OCI-LY7 (cell line): Measurements from ENCODE around the gene UBE4A. TPM values are rescaled to one million over a fixed set of nuclear protein-coding genes. Genes with fewer than 3 reads are reported as not detected.
A peak's percentile ranks its signal among the peaks of the same experiment; 100 is the strongest.

Experiments
- BruUV-seq: library from RNA; stranded (reverse); fragments of 400-500 nt; replicated peaks from 2 replicates; lab custom pipeline; 2021; lab: Mats Ljungman, UMichigan
- CTCF ChIA-PET: fragments of 300-600 bp; sonication (Branson Sonifier 250); formaldehyde crosslinking; loops from one replicate; lab custom pipeline; 2022; ENCODE audit warnings: antibody characterized with exemption; ENCODE audit not compliant: unreplicated experiment; lab: Charles Lee
- POLR2A ChIA-PET: fragments of 300-600 bp; sonication (Branson Sonifier 250); formaldehyde crosslinking; loops from one replicate; lab custom pipeline; 2022; ENCODE audit warnings: antibody characterized with exemption; lab: Charles Lee
- DNase-seq: peaks from one replicate; pipeline ENCODE4 v3.0.0-alpha.2; 2015; ENCODE audit warnings: low spot score
- H2AFZ ChIP-seq: fragments of 200-600 bp; sonication (generic), shearing (Covaris generic); 2 replicates; pipeline ENCODE4 v1.6.1; 2014; ENCODE audit warnings: mild to moderate bottlenecking, antibody characterized with exemption, low read length, moderate library complexity
- H3K27ac ChIP-seq: fragments of 200-600 bp; sonication (generic); 2 replicates; pipeline ENCODE4 v1.5.1; 2014; ENCODE audit warnings: mixed run types, low read depth, mild to moderate bottlenecking, moderate library complexity, low read length, inconsistent platforms; ENCODE audit not compliant: poor library complexity, severe bottlenecking
- H3K36me3 ChIP-seq: fragments of 200-600 bp; sonication (generic); 2 replicates; pipeline ENCODE4 v1.6.1; 2014; ENCODE audit warnings: mild to moderate bottlenecking, antibody characterized with exemption, low read length, moderate library complexity, mixed read lengths; ENCODE audit not compliant: insufficient read depth
- H3K4me1 ChIP-seq: fragments of 200-600 bp; sonication (generic); 2 replicates; pipeline ENCODE4 v1.5.1; 2014; ENCODE audit warnings: mild to moderate bottlenecking, low read length; ENCODE audit not compliant: insufficient read depth, poor library complexity, severe bottlenecking
- H3K4me2 ChIP-seq: fragments of 200-600 bp; sonication (generic); 2 replicates; pipeline ENCODE4 v1.6.1; 2014; ENCODE audit warnings: mild to moderate bottlenecking, low read length
- H3K4me3 ChIP-seq: fragments of 200-600 bp; sonication (generic); 2 replicates; pipeline ENCODE4 v1.5.1; 2014; ENCODE audit warnings: mild to moderate bottlenecking, low read depth, low read length; ENCODE audit not compliant: poor library complexity, severe bottlenecking
- H3K79me2 ChIP-seq: fragments of 200-600 bp; sonication (generic); 2 replicates; pipeline ENCODE4 v1.6.1; 2016; ENCODE audit warnings: low read depth, mild to moderate bottlenecking, low read length, moderate library complexity, mixed read lengths; ENCODE audit not compliant: insufficient read depth
- H3K9me2 ChIP-seq: fragments of 200-600 bp; sonication (generic); 2 replicates; pipeline ENCODE4 v1.6.1; 2016; ENCODE audit warnings: mild to moderate bottlenecking, low read length, mixed read lengths; ENCODE audit not compliant: insufficient read depth
- H3K9me3 ChIP-seq: fragments of 200-600 bp; sonication (generic); 2 replicates; pipeline ENCODE4 v1.6.1; 2014; ENCODE audit warnings: mild to moderate bottlenecking, mixed run types, low read length, mixed read lengths
- H4K20me1 ChIP-seq: fragments of 200-600 bp; sonication (generic); 2 replicates; pipeline ENCODE4 v1.6.1; 2014; ENCODE audit warnings: mild to moderate bottlenecking, antibody characterized with exemption, low read length, moderate library complexity, mixed read lengths; ENCODE audit not compliant: insufficient read depth
- CTCF ChIP-seq: fragments of 200-600 bp; sonication (generic); conservative IDR thresholded peaks from 2 replicates; pipeline ENCODE4 v1.5.1; 2014; ENCODE audit warnings: mild to moderate bottlenecking, antibody characterized with exemption, low read length, moderate library complexity, mixed read lengths
- EZH2phosphoT487 ChIP-seq: fragments of 200-600 bp; sonication (generic); IDR thresholded peaks from 2 replicates; pipeline ENCODE4 v1.6.1; 2018; ENCODE audit warnings: low read depth, borderline replicate concordance, mild to moderate bottlenecking, mixed run types, antibody characterized with exemption, low read length, moderate library complexity, mixed read lengths
- intact Hi-C: fragments of 100-400 bp; cut with micrococcal nuclease; formaldehyde crosslinking; loops from one replicate; pipeline ENCODE4 v1.10.0; 2022; ENCODE audit not compliant: unreplicated experiment
- total RNA-seq, 2 experiments: library from RNA; depleted of rRNA in 1 of 2; stranded (reverse); fragments of >200 nt in 1 of 2; shearing (Covaris generic) in 1 of 2; gene quantifications; 2 replicates each; pipeline ENCODE4 v1.2.3, GENCODE V29; 2014 to 2022

Gene UBE4A
- total RNA-seq, 2 experiments from 2014 or later = 28.0 to 38.4 TPM

DNA sequence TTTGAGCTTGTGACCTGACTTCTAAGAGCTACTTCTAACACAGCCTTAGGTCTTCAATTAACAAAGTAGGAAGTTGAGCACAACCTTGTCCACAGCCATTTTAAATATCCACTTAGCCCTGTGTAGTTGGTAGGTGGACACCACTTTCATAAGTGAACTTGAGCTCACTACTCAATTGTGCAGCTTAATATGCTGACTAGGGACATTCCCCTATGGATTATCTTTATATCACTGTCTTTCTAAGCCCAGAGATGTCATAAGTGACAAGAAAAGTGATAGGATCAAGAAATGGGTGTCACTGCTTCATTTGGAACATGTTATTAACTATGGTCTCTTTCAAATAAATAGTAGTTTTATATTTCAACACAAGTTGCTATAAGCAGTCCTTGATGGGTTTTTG is 38.0 kb downstream of the UBE4A start:
- ChIA-PET CTCF (no interaction called here), POLR2A (interaction anchor here (0.7 to 2.6 kb wide), 5 partner anchors 9 to 38 kb away, joined by 3 to 9 read pairs (median 3); partner anchors contain the start of genes KMT2A and UBE4A)
- Histone ChIP-seq H3K79me2 (peaks cover 14% of the 10 kb centered on the region), H3K27ac (no peak overlapping the region), H2AFZ (no peak overlapping the region), H3K9me3 (no peaks in the 10 kb centered on the region), H3K4me1 (peaks cover 28% of the 10 kb centered on the region), H3K4me2 (no peak overlapping the region), H3K36me3 (peaks cover 61% of the 10 kb centered on the region), H4K20me1 (peaks cover 6% of the 10 kb centered on the region; the same call in 1 of the 2 replicates), H3K9me2 (no peaks in the 10 kb centered on the region), H3K4me3 (no peak overlapping the region)
- TF ChIP-seq EZH2phosphoT487 = no peak
- TF ChIP-seq CTCF = no peak
- BruUV-seq = no TSS peak
- DNase-seq = no peak
- intact Hi-C loops = no loop called here

DNA sequence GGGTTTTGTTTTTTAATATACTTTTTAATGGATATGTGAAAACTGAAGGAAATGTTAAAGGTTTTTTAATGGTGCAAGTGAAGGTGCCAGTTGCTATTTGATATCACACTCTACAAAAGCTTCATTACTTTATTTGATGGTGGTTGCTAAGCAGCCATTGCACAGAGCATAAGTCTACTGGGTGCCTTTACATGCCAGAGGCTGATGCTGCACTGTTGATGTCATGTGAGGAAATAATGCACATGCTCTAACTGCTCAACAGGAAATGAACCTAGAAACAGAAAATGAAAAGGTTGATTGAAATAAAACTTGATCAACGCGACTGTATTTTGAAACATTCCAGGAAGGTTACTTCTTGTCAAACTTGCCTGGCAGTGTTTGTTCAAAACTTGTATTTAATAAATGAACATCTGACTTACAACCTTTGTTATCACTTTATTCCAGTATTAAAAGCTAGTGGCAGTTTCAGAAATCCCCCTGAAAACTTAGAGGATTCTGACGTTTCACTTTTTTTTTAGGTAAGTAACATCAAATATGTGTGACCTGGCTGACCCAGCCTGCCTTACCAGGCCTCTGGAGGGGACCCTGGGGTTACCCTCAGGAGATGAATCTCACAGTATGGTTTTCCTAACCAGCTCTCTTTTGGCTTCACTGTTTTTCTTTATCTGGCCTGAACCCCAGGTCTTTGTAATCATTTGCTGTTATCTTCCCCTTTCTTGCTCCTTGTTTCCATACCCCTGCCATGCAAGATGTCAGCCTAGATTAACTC is 39.6 kb downstream of the UBE4A start:
- peak; percentile 54 for DNase-seq
- peak overlapping the region; percentile 48 for H3K27ac ChIP-seq
- H3K4me3 ChIP-seq = no peak overlapping the region
- peaks cover 59% of the 10 kb centered on the region for H3K36me3 ChIP-seq
- peak overlapping the region; percentile 11; the same call in 1 of the 2 replicates for H2AFZ ChIP-seq
- no peaks in the 10 kb centered on the region for H3K9me2 ChIP-seq
- TF ChIP-seq CTCF = no peak
- no peak for TF ChIP-seq EZH2phosphoT487
- no TSS peak for BruUV-seq
- peaks cover 13% of the 10 kb centered on the region; the same call in 1 of the 2 replicates for H4K20me1 ChIP-seq
- CTCF ChIA-PET = no interaction called here
- no peaks in the 10 kb centered on the region for H3K9me3 ChIP-seq
- POLR2A ChIA-PET = interaction anchor here (0.7 to 2.6 kb wide), 6 partner anchors 14 to 98 kb away, joined by 3 to 9 read pairs (median 3); partner anchors contain the start of gene KMT2A
- intact Hi-C loops = no loop called here
- H3K4me2 ChIP-seq = peak overlapping the region; percentile 46
- H3K4me1 ChIP-seq = peaks cover 43% of the 10 kb centered on the region
- peaks cover 29% of the 10 kb centered on the region for H3K79me2 ChIP-seq
